ENCODE results near the gene CCNF. TPM values are rescaled to one million over a fixed set of nuclear protein-coding genes. Genes with fewer than 3 reads are reported as not detected.

The CCNF gene
- total and polyA plus RNA-seq, 10 of the 15 experiments (the other 5 are each of a cell fraction or from before 2014, with no cell fraction given), result 4.0 to 63.2 (median 27.5) TPM

- H3K36me3 ChIP-seq (ENCODE audit: control insufficient read depth in 2 of 2, insufficient read depth in 2 of 2, low read length in 1 of 2), result no peaks in the 10 kb centered on the region
- DNase-seq (ENCODE audit: low read depth, low spot score) (no peak), FAIRE-seq (no peak), ATAC-seq (no peak)
- H3K9me3 ChIP-seq (replicated peaks; ENCODE audit: control insufficient read depth, insufficient read depth, low read length), result peaks cover 3% of the 10 kb centered on the region; the same call in 1 of the 3 replicates
- no peaks in the 10 kb centered on the region for H3K4me1 ChIP-seq (ENCODE audit: control insufficient read depth, insufficient read depth, low read length)
- no peaks in the 10 kb centered on the region for H3K27me3 ChIP-seq (replicated peaks in 1 of 2; ENCODE audit: control insufficient read depth in 2 of 2, insufficient read depth in 2 of 2, low read length in 1 of 2)
- SMC1A ChIA-PET (ENCODE audit: uncharacterized antibody, unreplicated experiment), result interaction anchor here (1.0 to 2.4 kb wide), 4 partner anchors 8 to 30 kb away, joined by 4 to 7 read pairs (median 4); no protein-coding TSS in a partner anchor
- H2AFZ ChIP-seq (ENCODE audit: control insufficient read depth, low read depth, low read length), result no peak overlapping the region; the same call in 1 of the 2 replicates
- H3K4me3 ChIP-seq, result no peak overlapping the region
- CTCF ChIA-PET, result interaction anchor here (0.6 kb wide), 2 partner anchors 8 to 30 kb away, joined by 3 read pairs; no protein-coding TSS in a partner anchor
- POLR2A ChIA-PET, result interaction anchor here (1.2 kb wide), 1 partner anchor 11 kb away, joined by 3 read pairs; no protein-coding TSS in a partner anchor
- no peaks in the 10 kb centered on the region for H3K79me2 ChIP-seq (ENCODE audit: control insufficient read depth, insufficient read depth, low read length)
- TF ChIP-seq YY1 (IDR thresholded peaks at IDR 0.05; ENCODE audit: low read depth, low read length) (no peak), POLR2A (IDR thresholded peaks at IDR 0.05; ENCODE audit: low read depth, low read length) (no peak), HSF1 (IDR thresholded peaks at IDR 0.05; ENCODE audit: low read depth, low read length) (no peak), ZNF24 (IDR thresholded peaks at IDR 0.05) (no peak), KLF5 (IDR thresholded peaks at IDR 0.05; ENCODE audit: partially characterized antibody) (no peak), USF1 (IDR thresholded peaks at IDR 0.05; ENCODE audit: borderline replicate concordance, extremely low read length, insufficient read depth, low read depth, low read length) (no peak), TCF12 (IDR thresholded peaks at IDR 0.05; ENCODE audit: low read depth, low read length) (no peak), MYB (IDR thresholded peaks at IDR 0.05; ENCODE audit: borderline replicate concordance, low read depth, low read length) (no peak), RFX5 (IDR thresholded peaks at IDR 0.05; ENCODE audit: low read depth, low read length) (no peak), MLLT1 (IDR thresholded peaks at IDR 0.05) (no peak), JUND (IDR thresholded peaks at IDR 0.05; ENCODE audit: low read depth, low read length) (no peak), BRCA1 (IDR thresholded peaks at IDR 0.05; ENCODE audit: low read depth, low read length) (no peak), BCL3 (IDR thresholded peaks at IDR 0.05; ENCODE audit: borderline replicate concordance, insufficient read depth, low read depth, low read length, poor library complexity, severe bottlenecking) (no peak), HDAC2 (IDR thresholded peaks at IDR 0.05) (no peak)
- RAD21 ChIA-PET (ENCODE audit: unreplicated experiment), result interaction anchor here (1.1 kb wide), 1 partner anchor 84 kb away, joined by 3 read pairs; no protein-coding TSS in a partner anchor
- in situ Hi-C loops (cut with MboI) (no loop called here), intact Hi-C loops (cut with micrococcal nuclease; ENCODE audit: unreplicated experiment) (no loop called here)
- no peak overlapping the region for H3K9ac ChIP-seq (ENCODE audit: control insufficient read depth, insufficient read depth, low read length)
- no peak overlapping the region for H3K4me2 ChIP-seq (ENCODE audit: control insufficient read depth, insufficient read depth)
- WGBS (ENCODE audit: insufficient coverage, insufficient replicate concordance, low lambda C conversion rate, missing lambda C conversion rate), result 94% methylated on average over 2 of the region's 2 CpGs
- no TSS peak for BruUV-seq (replicated peaks)
- H4K20me1 ChIP-seq (ENCODE audit: control insufficient read depth, insufficient read depth), result no peaks in the 10 kb centered on the region
- H3K27ac ChIP-seq (ENCODE audit: control insufficient read depth, insufficient read depth), result no peak overlapping the region
These were observed 44.8 kb upstream of the CCNF start for GRCh38 chr16:2384426-2384825.
